Measurements from ENCODE around the gene KRTAP19-7.

Gene KRTAP19-7

GRCh38 chr21:30561264-30561895, at the start of gene KRTAP19-7:
KRTAP19-7 (minus strand) TSS chr21:30561314; CDS start chr21:30561289, 25 bp downstream.
- no peak for DNase-seq

DNA sequence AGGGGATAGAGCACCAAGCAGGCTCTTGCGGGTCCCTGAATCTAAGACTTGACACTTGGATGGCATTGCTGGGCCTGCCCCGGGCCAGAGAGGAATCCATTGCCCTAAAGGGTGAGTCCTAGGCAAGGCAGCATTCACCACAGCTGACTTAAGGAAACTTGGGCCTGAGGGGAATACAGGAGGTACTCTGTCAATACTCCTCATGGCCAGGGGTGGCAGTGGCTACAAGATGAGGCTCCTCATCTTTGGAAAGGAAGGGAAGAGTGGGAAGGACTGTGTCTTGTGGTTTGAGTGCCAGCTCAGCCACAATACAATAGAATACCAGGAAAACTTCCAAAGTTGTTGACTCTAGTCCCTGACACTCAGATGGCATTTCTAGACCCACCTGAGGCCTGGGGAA, 44.9 kb upstream of the KRTAP19-7 start:
- DNase-seq, result no peak

DNA sequence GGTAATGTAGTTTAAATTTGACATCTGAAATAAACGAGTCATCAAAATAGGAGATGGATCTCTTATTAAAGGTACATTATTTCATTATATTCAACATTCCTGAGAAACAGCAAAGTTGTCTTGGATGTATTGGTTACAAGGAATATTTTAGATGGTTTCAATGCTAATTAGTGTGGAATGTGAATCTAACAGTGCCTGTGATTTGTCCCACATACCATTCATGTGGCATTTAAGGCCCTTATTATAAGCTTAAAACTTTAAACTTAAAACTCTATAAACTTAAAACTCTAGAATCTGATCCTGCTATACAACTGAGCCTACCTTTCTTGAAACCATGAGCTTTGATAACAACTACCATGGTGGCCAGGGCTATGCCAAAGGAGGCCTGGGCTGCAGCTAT, 39.7 kb upstream of the KRTAP19-7 start, which contains the start of gene KRTAP22-1:
KRTAP22-1 (plus strand) TSS at position 301 of the 400 bp plus-strand sequence.
- DNase-seq, result no peak

GRCh38 chr21:30598802-30599201, 37.7 kb upstream of the KRTAP19-7 start, which contains the start of gene KRTAP6-2:
KRTAP6-2 (minus strand) TSS chr21:30598902; CDS start chr21:30598874, 28 bp downstream.
- no peak for DNase-seq

DNA sequence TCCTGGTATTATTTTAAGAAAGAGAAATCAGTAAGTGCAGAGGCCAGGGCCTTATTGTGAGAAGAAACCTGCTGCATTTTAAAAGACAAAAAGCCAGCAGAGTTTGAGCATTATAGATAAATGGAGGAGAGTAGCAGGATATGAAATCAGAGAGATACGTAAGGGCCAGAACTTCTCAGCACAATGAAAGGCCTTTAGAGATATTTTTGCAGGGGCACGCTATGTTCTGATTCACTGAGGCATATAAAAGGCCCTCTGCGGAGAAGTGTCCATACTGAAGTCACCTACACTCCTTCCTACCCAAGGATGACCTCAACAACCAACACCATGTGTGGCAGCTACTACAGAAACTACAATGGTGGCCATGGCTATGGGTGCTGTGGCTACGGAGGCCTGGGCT, 31.0 kb upstream of the KRTAP19-7 start, which contains the start of gene KRTAP6-3:
KRTAP6-3 (plus strand) TSS at position 301 of the 400 bp plus-strand sequence; CDS start at position 307, 6 bp downstream.
- DNase-seq, result no peak

- DNase-seq, result no peak
Observed at GRCh38 chr21:30590297-30590696, 29.2 kb upstream of the KRTAP19-7 start, which contains the start of gene KRTAP22-2. KRTAP22-2 (minus strand) TSS chr21:30590397.

DNA sequence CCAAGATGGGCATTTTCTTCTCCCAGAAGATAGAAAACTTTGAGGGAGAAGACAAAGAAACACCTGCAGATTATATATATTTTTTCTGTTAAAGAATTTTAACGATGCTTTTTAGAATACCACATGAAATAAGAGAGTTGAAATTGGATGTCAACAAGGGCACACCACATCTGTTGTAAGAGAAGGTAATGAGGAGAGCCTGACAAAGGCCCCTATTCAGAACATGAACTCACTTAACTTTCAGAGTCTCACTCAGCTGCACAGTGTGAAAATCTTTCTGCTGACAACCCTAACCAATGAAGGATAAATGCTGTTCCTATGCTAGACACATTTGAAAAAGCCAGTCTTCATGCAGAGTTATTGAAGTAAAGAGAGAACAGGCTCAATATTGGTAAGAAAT, 21.8 kb upstream of the KRTAP19-7 start:
- no peak for DNase-seq

- no peak for DNase-seq
Observed at GRCh38 chr21:30580132-30580531, 19.0 kb upstream of the KRTAP19-7 start.

DNA sequence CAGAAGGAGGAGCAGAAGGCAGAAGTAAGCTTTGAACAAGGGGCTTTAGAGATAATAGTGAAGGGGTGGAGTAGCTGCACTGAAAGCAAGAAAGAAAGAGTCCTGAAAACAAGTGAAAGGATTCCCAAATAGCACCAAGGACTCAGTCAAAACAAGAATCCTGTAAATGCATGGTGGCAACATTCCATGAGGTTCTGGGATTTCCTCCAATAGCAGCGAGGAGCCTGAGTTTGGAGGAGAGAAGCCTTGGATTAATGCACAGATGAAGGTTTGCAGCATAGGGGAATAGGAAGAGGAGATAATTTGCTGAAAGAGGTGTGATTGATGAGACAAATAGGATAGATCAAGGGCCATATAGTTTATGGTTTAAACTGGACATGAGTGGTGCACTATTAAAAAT, 18.2 kb upstream of the KRTAP19-7 start:
- DNase-seq, result no peak

GRCh38 chr21:30577766-30578165, 16.7 kb upstream of the KRTAP19-7 start:
- no peak for DNase-seq

DNA sequence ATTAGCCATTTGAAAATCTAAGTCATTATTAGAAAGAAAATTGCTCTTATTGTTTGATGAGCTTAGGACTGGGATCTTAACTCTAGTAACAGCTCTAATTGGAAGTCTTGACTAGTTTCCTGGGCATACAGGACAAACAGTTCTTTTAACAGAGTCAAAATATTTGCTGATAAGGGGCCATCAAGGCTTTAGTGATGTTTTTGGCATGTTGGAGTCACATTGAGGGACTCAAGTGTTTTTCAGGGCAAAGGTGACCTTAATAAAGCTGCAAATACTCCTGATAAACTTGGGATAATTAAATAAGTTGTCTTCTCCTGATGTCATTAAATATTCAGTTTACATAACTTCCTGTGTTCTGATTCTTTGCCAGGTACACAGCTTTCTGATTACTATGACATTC, 6.5 kb upstream of the KRTAP19-7 start:
- no peak for DNase-seq

DNA sequence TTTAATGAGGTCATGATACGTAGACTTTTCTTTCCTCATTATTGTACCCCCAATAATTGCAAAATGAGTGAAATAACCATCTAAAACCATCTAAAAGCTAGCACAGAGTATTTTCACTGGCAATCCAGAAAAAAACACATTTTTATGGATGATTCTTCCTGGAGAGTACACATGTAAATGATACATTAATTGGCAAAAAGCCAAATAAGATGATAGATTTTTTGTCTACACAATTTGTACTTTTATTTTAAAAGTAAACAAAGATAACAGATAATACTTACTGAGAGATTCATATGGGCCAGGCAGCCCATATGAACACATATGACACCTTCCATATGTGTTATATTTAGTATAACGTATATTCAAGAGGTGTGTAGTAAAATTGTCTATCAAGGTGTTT, 2.5 kb upstream of the KRTAP19-7 start:
- no peak for DNase-seq

GRCh38 chr21:30563072-30563471, 2.0 kb upstream of the KRTAP19-7 start:
- no peak for DNase-seq

DNA sequence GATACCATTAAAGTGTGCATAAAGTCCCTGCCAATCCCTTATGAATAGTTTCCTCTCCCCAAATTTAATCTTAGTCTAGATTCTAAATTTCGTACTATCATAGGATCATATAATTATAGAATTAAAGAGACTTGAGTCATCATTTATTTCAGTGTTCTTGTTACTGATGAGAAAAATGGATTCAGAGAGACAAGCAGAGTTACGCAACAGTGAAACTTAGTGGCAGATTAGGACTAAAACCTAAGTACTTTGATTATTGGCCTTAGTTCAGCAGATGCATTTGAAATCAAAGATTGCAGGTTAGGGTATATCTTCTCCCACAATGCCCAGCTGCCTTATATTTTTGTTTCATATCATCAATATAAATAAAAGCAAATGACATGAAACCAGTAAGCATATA, 843 bp upstream of the KRTAP19-7 start:
- no peak for DNase-seq

DNA sequence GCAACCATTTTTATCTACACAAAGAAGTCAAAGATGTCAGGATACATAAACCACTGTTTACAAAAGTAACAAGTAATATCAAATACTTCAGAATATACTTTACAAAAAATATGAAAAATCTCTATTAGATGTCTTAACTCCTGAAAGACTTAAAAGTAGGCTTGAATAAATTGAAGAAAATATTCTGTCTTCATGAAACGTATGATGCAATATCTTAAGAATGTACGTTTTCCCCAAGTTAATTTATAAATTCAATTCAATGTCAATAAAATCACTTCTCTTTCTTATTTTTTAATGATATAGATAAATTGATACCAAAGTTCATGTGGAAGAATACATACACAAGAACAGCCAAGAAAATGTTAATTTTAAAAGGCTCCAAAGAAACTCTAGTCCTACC, 6.0 kb downstream of the KRTAP19-7 start:
- no peak for DNase-seq

DNA sequence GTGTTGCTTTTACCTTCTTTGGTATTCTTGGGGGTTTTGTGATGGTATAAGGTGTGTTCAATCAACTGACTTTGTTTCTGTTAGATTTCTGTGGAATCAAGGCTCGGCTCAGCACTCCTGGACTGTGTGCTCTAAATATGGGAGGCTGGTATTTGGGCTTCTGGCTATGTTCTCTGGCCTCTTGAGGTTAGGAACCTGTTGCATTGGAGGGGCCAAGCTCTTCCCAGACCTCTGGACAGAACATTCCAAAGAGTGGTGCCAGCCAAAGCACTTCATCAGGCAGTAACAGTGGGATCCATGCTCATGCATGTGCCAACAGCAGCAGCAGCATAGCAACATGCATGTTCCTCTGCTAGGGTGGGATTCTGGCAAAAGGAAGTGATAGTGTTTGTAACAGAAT, 8.3 kb downstream of the KRTAP19-7 start:
- no peak for DNase-seq

DNA sequence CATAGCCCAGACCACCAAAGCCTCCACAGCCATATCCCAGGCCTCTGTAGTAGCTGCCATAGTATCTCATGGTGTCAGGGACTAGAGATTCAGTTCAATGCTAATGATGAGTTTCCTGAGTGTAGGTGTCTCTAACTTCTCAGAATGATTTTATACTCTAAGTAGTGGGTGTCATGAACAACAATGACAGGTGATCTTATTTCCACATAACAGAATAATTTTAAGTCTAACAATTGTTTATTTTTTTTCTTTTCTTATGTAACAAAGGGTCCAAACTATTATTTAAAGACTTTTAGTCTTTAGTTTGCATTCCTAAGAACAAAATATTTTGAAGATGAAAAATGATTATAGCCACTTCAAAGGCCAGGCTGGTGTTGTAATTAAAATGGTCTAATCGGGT, 19.4 kb downstream of the KRTAP19-7 start, which contains the start of gene KRTAP19-6:
KRTAP19-6 (minus strand) TSS at position 101 of the 400 bp plus-strand sequence; CDS start at position 70, 31 bp downstream.
- no peak for DNase-seq

DNA sequence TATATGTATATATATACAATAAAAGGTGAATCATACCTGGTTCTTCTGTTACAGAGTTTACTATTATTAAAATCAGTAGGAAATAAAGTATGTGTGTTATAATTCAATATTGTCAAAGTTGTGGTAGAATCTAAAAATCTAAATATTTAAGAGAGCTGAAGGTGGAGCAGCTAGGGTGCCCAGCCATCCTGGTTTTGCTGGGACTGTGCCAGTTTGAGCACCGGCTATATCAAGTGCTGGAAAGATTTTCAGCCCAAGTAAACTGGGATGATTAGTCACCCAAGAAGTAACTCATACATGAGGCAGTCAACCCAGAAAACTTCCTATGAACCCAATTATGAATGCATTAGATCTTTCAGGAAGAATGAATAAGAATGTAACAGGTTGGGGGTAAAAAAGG, 42.2 kb downstream of the KRTAP19-7 start:
- no peak for DNase-seq

DNA sequence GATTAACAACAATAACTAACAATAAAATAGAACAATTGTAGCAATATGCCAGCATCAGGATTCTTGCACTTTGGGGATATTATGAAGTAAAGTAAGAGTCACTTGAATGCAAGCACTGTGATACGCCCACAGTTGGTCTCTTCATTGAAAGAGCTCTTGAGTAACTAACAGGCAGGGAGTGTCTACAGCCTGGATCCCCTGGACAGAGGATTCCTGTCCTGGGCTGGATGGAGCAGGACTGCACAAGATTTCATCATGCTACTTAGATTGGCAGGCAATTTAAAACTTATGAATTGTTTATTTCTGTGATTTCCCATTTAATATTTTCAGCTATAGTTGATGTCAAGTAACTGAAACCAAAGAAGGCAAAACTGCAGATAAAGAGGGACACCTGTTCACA, 45.4 kb downstream of the KRTAP19-7 start:
- no peak for DNase-seq
